Activated CD8-positive, alpha-beta T cell treated with anti-CD3 and anti-CD28 coated beads for 36 hours (primary cell): ENCODE data around the gene MAP3K13. TPM values are rescaled to one million over a fixed set of nuclear protein-coding genes. Genes with fewer than 3 reads are reported as not detected.

ENCODE experiments used
- ATAC-seq: fragments of 200-7000 bp; cut with Tn5 transposase; one replicate; pipeline ENCODE4 v1.10.0; 2021; ENCODE audit warnings: mild to moderate bottlenecking, moderate library complexity
- CTCF ChIA-PET: fragments of 350-600 bp; sonication (Branson Sonifier 250); formaldehyde crosslinking; loops from one replicate; lab custom pipeline; 2021; ENCODE audit warnings: antibody characterized with exemption; lab: Charles Lee
- POLR2A ChIA-PET: fragments of 350-600 bp; sonication (Branson Sonifier 250); formaldehyde crosslinking; loops from one replicate; lab custom pipeline; 2021; ENCODE audit warnings: antibody characterized with exemption; lab: Charles Lee
- DNase-seq: peaks from one replicate; pipeline ENCODE4 v3.0.0-alpha.2; 2020
- H3K27ac Mint-ChIP-seq: one replicate; pipeline ENCODE4 v1.8.0; 2021; ENCODE audit warnings: mild to moderate bottlenecking, mixed read lengths
- H3K27me3 Mint-ChIP-seq: one replicate; pipeline ENCODE4 v1.8.0; 2021; ENCODE audit warnings: mixed read lengths
- H3K36me3 Mint-ChIP-seq: one replicate; pipeline ENCODE4 v1.8.0; 2021; ENCODE audit warnings: low read depth, mixed read lengths
- H3K4me1 Mint-ChIP-seq: one replicate; pipeline ENCODE4 v1.8.0; 2021; ENCODE audit warnings: low read depth, mixed read lengths
- H3K4me3 Mint-ChIP-seq: one replicate; pipeline ENCODE4 v1.8.0; 2021; ENCODE audit warnings: mild to moderate bottlenecking, moderate library complexity, mixed read lengths
- H3K9me3 Mint-ChIP-seq: one replicate; pipeline ENCODE4 v1.8.0; 2021; ENCODE audit warnings: mixed read lengths
- CTCF ChIP-seq: fragments of 200-600 bp; IDR thresholded peaks from one replicate; pipeline ENCODE4 v1.8.0; 2022; ENCODE audit warnings: antibody characterized with exemption, mild to moderate bottlenecking
- intact Hi-C: fragments of 100-400 bp; cut with micrococcal nuclease; formaldehyde crosslinking; loops from one replicate; pipeline ENCODE4 v1.10.0; 2022
- total RNA-seq, 2 experiments: library from RNA; stranded (reverse); gene quantifications; one replicate each; pipeline ENCODE4 v1.2.3, GENCODE V29; 2021

The MAP3K13 gene, protein sequence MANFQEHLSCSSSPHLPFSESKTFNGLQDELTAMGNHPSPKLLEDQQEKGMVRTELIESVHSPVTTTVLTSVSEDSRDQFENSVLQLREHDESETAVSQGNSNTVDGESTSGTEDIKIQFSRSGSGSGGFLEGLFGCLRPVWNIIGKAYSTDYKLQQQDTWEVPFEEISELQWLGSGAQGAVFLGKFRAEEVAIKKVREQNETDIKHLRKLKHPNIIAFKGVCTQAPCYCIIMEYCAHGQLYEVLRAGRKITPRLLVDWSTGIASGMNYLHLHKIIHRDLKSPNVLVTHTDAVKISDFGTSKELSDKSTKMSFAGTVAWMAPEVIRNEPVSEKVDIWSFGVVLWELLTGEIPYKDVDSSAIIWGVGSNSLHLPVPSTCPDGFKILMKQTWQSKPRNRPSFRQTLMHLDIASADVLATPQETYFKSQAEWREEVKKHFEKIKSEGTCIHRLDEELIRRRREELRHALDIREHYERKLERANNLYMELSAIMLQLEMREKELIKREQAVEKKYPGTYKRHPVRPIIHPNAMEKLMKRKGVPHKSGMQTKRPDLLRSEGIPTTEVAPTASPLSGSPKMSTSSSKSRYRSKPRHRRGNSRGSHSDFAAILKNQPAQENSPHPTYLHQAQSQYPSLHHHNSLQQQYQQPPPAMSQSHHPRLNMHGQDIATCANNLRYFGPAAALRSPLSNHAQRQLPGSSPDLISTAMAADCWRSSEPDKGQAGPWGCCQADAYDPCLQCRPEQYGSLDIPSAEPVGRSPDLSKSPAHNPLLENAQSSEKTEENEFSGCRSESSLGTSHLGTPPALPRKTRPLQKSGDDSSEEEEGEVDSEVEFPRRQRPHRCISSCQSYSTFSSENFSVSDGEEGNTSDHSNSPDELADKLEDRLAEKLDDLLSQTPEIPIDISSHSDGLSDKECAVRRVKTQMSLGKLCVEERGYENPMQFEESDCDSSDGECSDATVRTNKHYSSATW
- total RNA-seq, result 10 to 100 TPM in 1 of 2 experiments, 1 to 10 TPM in 1; 8.9 to 10.2 TPM

DNA sequence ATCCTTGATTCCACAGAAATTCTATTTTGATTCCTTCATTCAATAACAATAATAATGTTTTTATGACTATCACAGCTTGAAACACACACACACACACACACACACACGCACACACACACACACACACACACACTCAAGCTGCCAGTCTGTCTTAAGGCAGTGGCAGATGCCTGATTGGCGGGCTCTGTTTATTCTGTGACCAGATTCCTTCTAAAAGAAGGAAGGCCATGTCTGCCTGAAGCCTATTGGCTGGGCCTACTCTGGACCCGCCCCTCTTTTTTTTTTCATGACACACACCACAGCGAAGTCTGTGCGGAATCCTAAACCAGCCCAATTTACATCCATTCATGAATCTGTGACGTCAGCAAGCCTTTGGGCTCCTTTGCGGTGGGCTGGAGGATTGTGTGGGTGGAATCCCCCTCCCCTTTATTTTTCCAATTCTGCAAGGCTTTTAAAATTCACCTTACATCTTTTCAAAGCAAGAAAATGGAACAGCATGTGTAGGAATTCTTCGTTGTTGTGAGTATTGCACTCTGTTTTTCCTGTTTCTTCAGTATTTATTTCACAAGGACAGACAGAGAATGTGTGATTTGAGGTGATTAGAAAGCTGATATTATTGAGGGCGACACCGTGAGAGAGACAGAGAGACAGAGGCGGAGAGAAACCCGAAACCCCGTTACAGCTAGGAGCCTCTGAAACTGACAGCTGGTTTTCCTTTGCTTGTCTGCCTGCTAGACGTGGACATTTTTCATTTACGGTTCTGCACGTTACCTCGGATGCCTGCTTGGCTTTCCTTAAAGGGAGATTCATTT lies at the start of gene MAP3K13:
MAP3K13 (plus strand) TSS at position 287 of the 812 bp plus-strand sequence. CDS start 65,446 bp downstream, outside the sequence.
- POLR2A ChIA-PET, result no interaction called here
- peaks cover 45% of the 10 kb centered on the region for H3K27me3 Mint-ChIP-seq
- DNase-seq (peak; percentile 67), ATAC-seq (peak; percentile 98)
- no peaks in the 10 kb centered on the region for H3K9me3 Mint-ChIP-seq
- TF ChIP-seq CTCF, result no peak
- H3K4me1 Mint-ChIP-seq, result peaks cover 11% of the 10 kb centered on the region
- H3K27ac Mint-ChIP-seq, result peak within 1 kb of the TSS; percentile 44
- peak within 1 kb of the TSS; percentile 81 for H3K4me3 Mint-ChIP-seq
- intact Hi-C loops, result no loop called here
- no peaks in the 10 kb centered on the region for H3K36me3 Mint-ChIP-seq
- CTCF ChIA-PET, result interaction anchor here (1.2 to 1.4 kb wide), 2 partner anchors 8 to 10 kb away, joined by 5 to 6 read pairs; no protein-coding TSS in a partner anchor

GRCh38 chr3:185313693-185314246 lies 49.2 kb upstream of the MAP3K13 start:
- peaks cover 4% of the 10 kb centered on the region for H3K36me3 Mint-ChIP-seq
- intact Hi-C loops, result no loop called here
- H3K9me3 Mint-ChIP-seq, result no peaks in the 10 kb centered on the region
- no peak for TF ChIP-seq CTCF
- no peak for DNase-seq
- no peak for ATAC-seq
- H3K4me3 Mint-ChIP-seq, result no peak overlapping the region
- no peak overlapping the region for H3K27ac Mint-ChIP-seq
- no peaks in the 10 kb centered on the region for H3K4me1 Mint-ChIP-seq
- peaks cover 2% of the 10 kb centered on the region for H3K27me3 Mint-ChIP-seq
- POLR2A ChIA-PET, result interaction anchor here (0.7 kb wide), 1 partner anchor 398 kb away, joined by 3 read pairs; no protein-coding TSS in a partner anchor
- CTCF ChIA-PET, result no interaction called here

- H3K9me3 Mint-ChIP-seq, result no peaks in the 10 kb centered on the region
- H3K27me3 Mint-ChIP-seq, result peaks cover 2% of the 10 kb centered on the region
- no peak overlapping the region for H3K4me3 Mint-ChIP-seq
- ATAC-seq (no peak), DNase-seq (no peak)
- ChIA-PET CTCF (no interaction called here), POLR2A (no interaction called here)
- intact Hi-C loops, result no loop called here
- no peak overlapping the region for H3K27ac Mint-ChIP-seq
- H3K4me1 Mint-ChIP-seq, result no peaks in the 10 kb centered on the region
- H3K36me3 Mint-ChIP-seq, result no peaks in the 10 kb centered on the region
- TF ChIP-seq CTCF, result no peak
Measured at GRCh38 chr3:185316740-185317412, 46.1 kb upstream of the MAP3K13 start.

- ATAC-seq (no peak), DNase-seq (no peak)
- no peak overlapping the region for H3K4me3 Mint-ChIP-seq
- no peak overlapping the region for H3K27ac Mint-ChIP-seq
- no peaks in the 10 kb centered on the region for H3K9me3 Mint-ChIP-seq
- no peak for TF ChIP-seq CTCF
- intact Hi-C loops, result no loop called here
- POLR2A ChIA-PET, result no interaction called here
- no peaks in the 10 kb centered on the region for H3K36me3 Mint-ChIP-seq
- CTCF ChIA-PET, result no interaction called here
- peaks cover 2% of the 10 kb centered on the region for H3K27me3 Mint-ChIP-seq
- no peaks in the 10 kb centered on the region for H3K4me1 Mint-ChIP-seq
Measured at GRCh38 chr3:185317674-185318073, 45.3 kb upstream of the MAP3K13 start.
